GM21576 (cell line): Measurements from ENCODE around the gene PTPN9.
"Not testable (repeated sequence)": the region's sequence is repeated elsewhere in the genome, so short reads cannot be mapped to it uniquely, and the experiment has no call there.

Source experiments
- ATAC-seq: cut with Tn5 transposase; IDR thresholded peaks from one replicate; pipeline ENCODE4 v1.9.1; 2021; ENCODE audit warnings: mild to moderate bottlenecking, moderate library complexity; ENCODE audit not compliant: unreplicated experiment

PTPN9 gene

DNA sequence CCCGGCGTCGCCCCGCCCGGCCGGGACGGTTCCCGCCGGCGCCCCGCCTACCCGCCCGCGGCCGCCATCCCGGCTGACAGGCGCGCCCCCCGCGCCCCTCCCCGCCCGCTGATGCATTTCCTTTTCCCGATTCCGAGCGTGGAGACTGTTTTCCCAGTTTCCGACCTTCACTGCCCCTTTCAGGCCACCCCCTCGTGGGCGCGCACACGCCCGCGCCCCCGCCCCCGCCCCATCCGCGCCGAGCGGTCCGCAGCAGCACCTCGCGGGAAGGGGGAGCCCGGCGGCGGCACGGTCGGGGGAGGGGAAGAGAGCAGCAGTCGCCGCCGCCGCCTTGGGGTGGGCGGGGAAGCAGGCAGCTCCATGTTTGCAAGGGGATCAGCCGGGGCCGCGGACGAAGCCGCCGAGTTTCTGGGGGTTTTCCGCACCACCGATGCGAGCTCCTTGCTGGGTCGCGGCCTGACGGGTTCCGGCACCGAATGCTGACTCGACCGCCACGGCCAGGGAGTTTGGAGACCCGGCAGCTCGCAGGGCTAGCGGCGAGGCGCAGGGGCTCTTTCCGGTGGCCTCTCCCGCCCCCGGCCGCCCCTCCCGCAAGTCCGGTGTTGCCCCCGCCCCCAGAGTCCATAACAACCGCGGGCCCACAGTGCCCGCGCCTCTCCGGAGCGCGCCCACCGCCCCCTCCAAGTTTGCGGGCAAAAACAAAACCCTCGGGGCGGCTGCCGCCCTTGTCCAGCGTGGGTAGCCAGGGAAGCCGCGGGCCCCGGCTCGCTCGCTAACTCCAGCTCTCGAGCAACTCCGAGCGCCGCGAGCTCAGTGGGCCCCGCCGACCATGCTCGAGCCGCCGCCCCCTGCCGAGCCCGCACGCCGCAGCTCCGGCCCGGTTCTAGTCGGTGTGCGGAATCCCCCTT is 124.4 kb downstream of the PTPN9 start:
- ATAC-seq: no peak

- ATAC-seq: peak; percentile 27
These were observed 125.2 kb downstream of the PTPN9 start for GRCh38 chr15:75453703-75454470.

DNA sequence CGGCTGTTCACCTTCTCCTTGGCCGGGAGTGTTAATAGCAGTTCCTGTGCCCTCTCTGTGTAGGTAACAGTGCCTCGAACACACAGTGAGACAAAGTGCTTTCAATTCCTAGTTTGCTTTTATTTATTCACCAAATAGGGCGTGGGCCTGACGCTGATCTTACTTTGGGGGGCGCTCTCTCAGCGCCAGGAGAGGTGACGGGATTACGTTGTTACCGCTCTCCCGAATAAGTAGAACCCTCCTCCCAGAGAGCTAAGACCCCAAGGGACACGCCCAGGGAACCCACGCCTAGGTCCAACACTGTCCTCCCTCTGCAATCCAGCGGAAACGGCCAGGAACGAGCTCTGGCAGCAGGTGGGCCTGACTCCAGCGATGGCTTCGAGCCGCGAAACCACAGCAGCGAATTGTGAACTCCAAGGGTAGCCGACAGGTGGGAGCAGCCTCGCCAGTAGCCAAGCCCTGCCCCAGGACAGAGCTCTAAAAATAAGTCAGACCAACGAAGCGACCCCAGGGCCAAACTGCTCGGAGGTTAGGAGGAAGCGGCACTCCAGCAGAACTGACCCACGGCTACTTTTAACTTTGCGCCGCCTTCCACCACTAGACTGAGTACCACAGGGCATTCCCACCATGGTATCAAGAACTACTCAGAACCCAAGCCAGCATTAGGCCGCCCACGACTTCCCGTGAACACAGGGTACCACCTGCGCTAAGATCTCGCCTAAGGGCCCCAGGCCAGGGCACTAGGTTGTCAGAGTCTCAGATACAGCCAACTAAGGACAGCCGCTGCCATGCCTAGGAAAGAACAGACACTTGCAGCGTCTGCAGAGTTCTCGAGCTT is 126.0 kb downstream of the PTPN9 start:
- no peak for ATAC-seq

DNA sequence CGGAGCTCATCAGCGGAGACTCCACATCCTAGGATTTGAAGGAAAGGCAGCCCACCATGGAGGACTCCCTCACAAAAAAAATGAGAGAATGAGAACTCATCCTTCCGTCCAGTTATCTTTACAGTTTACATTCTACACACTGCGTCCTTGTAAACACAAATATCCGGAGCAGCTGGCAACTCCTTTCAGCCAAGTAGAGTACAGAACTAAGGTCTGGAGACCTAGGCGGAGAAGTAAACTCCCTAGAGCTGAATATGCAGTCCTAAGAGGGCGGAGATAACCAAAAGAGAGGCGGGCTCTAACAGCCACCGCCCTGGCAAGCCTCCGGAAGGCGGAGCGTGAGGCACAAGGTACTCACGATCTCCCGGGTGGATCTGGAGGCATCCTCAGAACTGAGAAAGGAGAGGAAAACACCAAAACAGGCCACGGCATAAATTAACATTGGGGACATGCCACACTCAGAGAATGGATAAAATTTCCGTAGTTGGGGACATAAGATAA is 126.7 kb downstream of the PTPN9 start:
- ATAC-seq: no peak

- ATAC-seq: peak; percentile 40
These were observed 127.3 kb downstream of the PTPN9 start, which contains the start of gene SIN3A for GRCh38 chr15:75451674-75452363. SIN3A (minus strand) TSS chr15:75451690; CDS start chr15:75430375, 21,315 bp downstream.

- ATAC-seq: no peak
These were observed 127.9 kb downstream of the PTPN9 start for GRCh38 chr15:75451202-75451673.

GRCh38 chr15:75450307-75451201 is 128.6 kb downstream of the PTPN9 start:
- ATAC-seq: peak; percentile 18

DNA sequence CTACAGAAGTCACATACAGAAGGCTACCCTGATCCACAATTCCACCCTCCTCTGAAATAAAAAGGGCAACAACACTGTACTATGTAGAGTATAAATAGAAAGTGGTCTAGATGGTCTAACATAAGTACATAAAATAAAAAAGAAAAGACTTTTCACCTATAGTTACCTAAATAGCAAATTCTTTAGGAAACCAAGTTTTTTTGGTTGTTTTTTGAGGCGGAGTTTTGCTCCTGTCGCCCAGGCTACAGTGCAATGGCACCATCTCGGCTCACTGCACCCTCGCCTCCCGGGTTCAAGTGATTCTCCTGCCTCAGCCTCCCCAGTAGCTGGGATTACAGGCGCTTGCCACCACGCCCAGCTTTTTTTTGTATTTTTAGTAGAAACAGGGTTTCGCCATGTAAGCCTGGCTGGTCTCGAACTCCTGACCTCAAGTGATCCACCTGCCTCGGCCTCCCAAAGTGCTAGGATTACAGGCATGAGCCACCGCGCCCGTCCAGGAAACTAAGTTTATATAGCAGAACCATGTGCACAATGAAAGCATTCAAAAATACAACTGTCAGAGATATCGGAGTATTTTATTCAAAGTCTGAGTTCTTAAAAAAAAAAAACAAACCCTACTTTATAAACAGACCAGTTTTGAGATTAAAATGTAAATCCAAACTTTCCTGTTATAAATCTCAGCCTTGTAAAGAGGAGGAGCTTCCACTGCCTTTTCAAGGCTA is 129.4 kb downstream of the PTPN9 start:
- ATAC-seq: no peak

DNA sequence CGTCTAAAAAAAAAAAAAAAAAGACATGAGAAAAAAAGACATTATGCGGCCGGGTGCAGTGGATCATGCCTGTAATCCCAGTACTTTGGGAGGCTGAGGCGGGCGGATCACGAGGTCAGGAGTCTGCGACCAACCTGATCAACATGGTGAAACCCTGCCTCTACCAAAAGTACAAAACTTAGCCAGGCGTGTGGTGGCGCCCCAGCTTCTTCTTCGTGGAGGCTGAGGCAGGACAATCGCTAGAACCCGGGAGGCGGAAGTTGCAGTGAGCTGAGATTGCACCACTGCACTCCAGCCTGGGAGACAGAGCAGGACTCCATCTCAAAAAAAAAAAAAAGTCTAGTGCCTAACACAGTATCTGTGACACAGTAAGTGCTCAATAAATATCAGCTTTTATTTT is 130.9 kb downstream of the PTPN9 start:
- not testable (repeated sequence) for ATAC-seq

DNA sequence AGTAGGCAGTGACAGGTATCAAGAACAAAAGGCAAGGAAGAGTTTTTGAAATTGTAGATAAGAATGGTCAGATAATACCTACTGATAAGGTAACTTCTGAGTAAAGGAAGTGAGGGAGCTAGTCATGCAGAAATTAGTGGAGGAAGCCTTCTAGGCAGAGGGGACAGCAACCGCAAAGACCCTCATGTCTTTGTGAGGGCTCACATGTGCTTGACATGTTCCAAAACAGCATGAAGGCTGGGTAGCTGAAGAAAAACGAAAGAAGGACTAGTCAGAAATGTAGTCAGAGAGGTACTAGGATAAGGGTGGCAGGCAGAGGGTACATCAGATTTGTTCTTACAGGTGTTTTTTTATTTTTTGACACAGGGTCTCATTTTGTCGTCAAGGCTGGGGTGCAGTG is 133.0 kb downstream of the PTPN9 start:
- no peak for ATAC-seq

DNA sequence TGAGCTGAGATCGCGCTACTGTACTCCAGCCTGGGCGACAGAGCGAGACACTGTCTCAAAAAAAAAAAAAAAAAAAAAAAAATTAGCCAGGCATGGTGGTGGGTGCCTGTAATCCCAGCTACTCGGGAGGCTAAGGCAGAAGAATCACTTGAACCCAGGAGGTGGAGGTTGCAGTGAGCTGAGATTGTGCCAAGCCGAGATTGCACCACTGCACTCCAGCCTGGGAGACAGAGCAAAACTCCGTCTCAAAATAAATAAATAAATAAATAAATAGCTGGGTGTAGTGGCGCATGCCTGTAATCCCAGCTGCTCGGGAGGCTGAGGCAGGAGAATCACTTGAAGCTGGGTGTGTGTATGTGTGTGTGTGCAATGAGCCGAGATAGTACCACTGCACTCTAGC is 133.8 kb downstream of the PTPN9 start:
- ATAC-seq: not testable (repeated sequence)

- ATAC-seq: not testable (repeated sequence)
These were observed 135.1 kb downstream of the PTPN9 start for GRCh38 chr15:75443972-75444453.

- ATAC-seq: no peak
These were observed 141.4 kb downstream of the PTPN9 start for GRCh38 chr15:75437721-75438120.

DNA sequence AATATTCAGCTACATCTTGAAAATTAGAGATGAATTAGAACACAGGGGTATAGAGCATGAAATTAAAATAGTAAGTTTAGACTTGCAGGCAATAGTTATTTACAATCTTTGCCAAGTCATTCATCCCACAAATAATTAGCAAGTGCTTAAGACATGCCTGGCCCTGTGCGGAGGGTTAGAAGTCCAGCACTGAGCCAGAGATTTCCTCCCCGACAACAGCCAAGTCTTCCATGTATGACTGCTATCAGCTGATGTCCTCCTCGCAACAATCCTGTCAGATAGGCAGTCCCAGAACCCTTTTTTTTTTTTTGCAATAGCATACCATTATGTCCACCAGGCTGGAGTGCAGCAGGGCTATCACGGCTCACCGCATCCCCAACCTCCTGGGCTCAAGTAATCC is 142.2 kb downstream of the PTPN9 start:
- ATAC-seq: no peak

GRCh38 chr15:75431682-75432081 is 147.4 kb downstream of the PTPN9 start:
- ATAC-seq: no peak

DNA sequence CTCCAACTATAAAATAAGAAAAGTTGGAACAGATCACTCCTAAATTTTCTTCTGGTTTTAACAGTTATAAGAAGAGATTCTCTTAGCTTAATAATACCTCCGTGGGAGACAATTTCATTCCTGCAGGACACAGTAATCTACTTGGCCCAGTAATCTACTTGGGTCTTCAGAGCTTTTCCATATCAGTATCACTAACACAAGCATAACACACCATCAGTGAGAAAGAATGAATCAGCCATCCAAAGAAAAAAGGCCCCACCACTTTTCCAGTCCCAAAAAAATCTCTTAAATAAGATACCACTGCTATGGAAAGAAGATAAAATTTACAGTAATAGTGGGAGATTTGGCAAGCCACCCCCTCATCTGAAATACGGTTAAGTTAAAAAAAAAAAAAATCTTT is 147.8 kb downstream of the PTPN9 start:
- no peak for ATAC-seq

DNA sequence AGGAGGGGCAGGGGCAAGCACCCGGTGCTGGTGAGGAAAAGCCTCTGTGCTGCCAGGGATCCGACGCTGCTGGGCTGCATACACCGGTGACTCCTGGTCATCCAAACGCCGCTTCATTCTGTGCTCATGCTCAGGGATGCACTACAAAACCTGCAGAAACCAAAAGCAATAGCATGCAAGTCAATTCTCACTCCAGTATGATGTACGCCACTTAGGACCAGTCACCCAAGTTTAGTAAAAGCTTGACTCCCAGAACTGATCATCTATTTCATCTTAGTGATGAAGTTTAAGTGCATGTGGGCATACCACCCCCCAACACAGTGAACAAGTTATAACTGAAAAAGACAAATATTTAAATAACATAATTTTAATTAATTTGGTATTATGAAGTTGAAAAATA is 148.9 kb downstream of the PTPN9 start:
- no peak for ATAC-seq

- ATAC-seq: no peak
These were observed 151.0 kb downstream of the PTPN9 start for GRCh38 chr15:75428152-75428551.
